Endothelial cell of umbilical vein (primary cell): ENCODE measurements around the gene ATG10. TPM values are rescaled to one million over a fixed set of nuclear protein-coding genes. Genes with fewer than 3 reads are reported as not detected.

ENCODE experiments used
- BruUV-seq: library from RNA; stranded (reverse); fragments of 400-500 nt; replicated peaks from 2 replicates; lab custom pipeline; 2021; lab: Mats Ljungman, UMichigan
- CTCF ChIA-PET: fragments of 300-600, 350-600 bp; sonication (Branson Sonifier 250); formaldehyde crosslinking; loops from one replicate; lab custom pipeline; 2021; ENCODE audit warnings: antibody characterized with exemption, inconsistent platforms; lab: Charles Lee
- POLR2A ChIA-PET: fragments of 300-600, 350-600 bp; sonication (Branson Sonifier 250); formaldehyde crosslinking; loops from one replicate; lab custom pipeline; 2021; ENCODE audit warnings: antibody characterized with exemption, inconsistent platforms; lab: Charles Lee
- DNase-seq: peaks from one replicate; pipeline ENCODE4 v3.0.0-alpha.2; 2011; ENCODE audit warnings: low read depth, low spot score
- FAIRE-seq: peaks from 2 replicates; lab custom pipeline; 2011; peaks lifted over from hg19 to GRCh38; lab: Jason Lieb, UNC
- H2AFZ ChIP-seq: 2 replicates; pipeline ENCODE4 v1.6.0; 2012; ENCODE audit warnings: low read depth, low read length, control low read depth, inconsistent platforms
- H3K27ac ChIP-seq: 2 replicates; pipeline ENCODE4 v1.5.1; 2011; ENCODE audit warnings: low read depth, mild to moderate bottlenecking, control low read depth, low read length, moderate library complexity; ENCODE audit not compliant: insufficient read depth
- H3K27me3 ChIP-seq, 2 experiments: 2 replicates each; pipeline versions ENCODE4 v1.6.0 to v1.6.1; 2011; ENCODE audit warnings: low read length in 2 of 2, mixed read lengths in 1 of 2; ENCODE audit not compliant: control insufficient read depth in 2 of 2, insufficient read depth in 2 of 2
- H3K36me3 ChIP-seq, 2 experiments: 2 replicates in 1 of 2; 3 replicates in 1 of 2; pipeline ENCODE4 v1.5.1; 2011; ENCODE audit warnings: low read length in 2 of 2, mild to moderate bottlenecking in 1 of 2, moderate library complexity in 1 of 2; ENCODE audit not compliant: control insufficient read depth in 2 of 2, insufficient read depth in 2 of 2; ENCODE audit errors: extremely low read depth in 1 of 2
- H3K4me1 ChIP-seq: 3 replicates; pipeline ENCODE4 v1.5.1; 2011; ENCODE audit warnings: mild to moderate bottlenecking, low read length; ENCODE audit not compliant: control insufficient read depth, insufficient read depth; ENCODE audit errors: extremely low read depth
- H3K4me2 ChIP-seq: 2 replicates; pipeline ENCODE4 v1.6.1; 2011; ENCODE audit warnings: low read length, control low read depth, mixed read lengths; ENCODE audit not compliant: insufficient read depth
- H3K4me3 ChIP-seq, 3 experiments: fragments of 200-600 bp in 1 of 3; sonication (generic), shearing (Covaris generic) in 1 of 3; replicated peaks in 1 of 3; 2 replicates each; pipeline ENCODE4 v1.5.1; 2011 to 2016; ENCODE audit warnings: control low read depth in 3 of 3, low read length in 3 of 3, mild to moderate bottlenecking in 2 of 3, inconsistent platforms in 1 of 3, low read depth in 1 of 3, moderate library complexity in 1 of 3; ENCODE audit not compliant: insufficient read depth in 1 of 3
- H3K79me2 ChIP-seq: 2 replicates; pipeline ENCODE4 v1.6.0; 2012; ENCODE audit warnings: low read length, inconsistent platforms; ENCODE audit not compliant: control insufficient read depth, insufficient read depth
- H3K9ac ChIP-seq: replicated peaks from 2 replicates; pipeline ENCODE3; 2011; ENCODE audit warnings: low read length, control low read depth; ENCODE audit not compliant: insufficient read depth; ENCODE audit errors: extremely low read depth
- H3K9me1 ChIP-seq: replicated peaks from 3 replicates; pipeline ENCODE4 v1.6.0; 2011; ENCODE audit warnings: mild to moderate bottlenecking, low read length; ENCODE audit not compliant: control insufficient read depth, insufficient read depth; ENCODE audit errors: extremely low read depth
- H3K9me3 ChIP-seq: replicated peaks from 2 replicates; pipeline ENCODE4 v1.5.1; 2012; ENCODE audit warnings: low read length, inconsistent platforms; ENCODE audit not compliant: control insufficient read depth, insufficient read depth
- H4K20me1 ChIP-seq: replicated peaks from 2 replicates; pipeline ENCODE3; 2011; ENCODE audit warnings: mild to moderate bottlenecking, low read length; ENCODE audit not compliant: control insufficient read depth, insufficient read depth; ENCODE audit errors: extremely low read depth
- CTCF ChIP-seq, 2 donors: IDR thresholded peaks; 1 replicate in 1 of 2; 2 replicates in 1 of 2; pipeline ENCODE4 v1.5.1; 2011; ENCODE audit warnings: low read length in 2 of 2, mild to moderate bottlenecking in 2 of 2, moderate library complexity in 2 of 2, control low read depth in 1 of 2, inconsistent platforms in 1 of 2, low read depth in 1 of 2; ENCODE audit not compliant: insufficient read depth in 1 of 2; ENCODE audit errors: extremely low read depth in 1 of 2
- EZH2 ChIP-seq: IDR thresholded peaks from 2 replicates; pipeline ENCODE4 v1.6.1; 2012; ENCODE audit warnings: borderline replicate concordance, low read depth, mild to moderate bottlenecking, moderate library complexity, low read length, inconsistent platforms; ENCODE audit not compliant: severe bottlenecking
- FOS ChIP-seq: IDR thresholded peaks from 2 replicates; pipeline ENCODE4 v1.6.1; 2011; ENCODE audit warnings: mild to moderate bottlenecking, low read length, moderate library complexity, borderline replicate concordance; ENCODE audit not compliant: insufficient read depth
- JUN ChIP-seq: IDR thresholded peaks from 2 replicates; pipeline ENCODE4 v1.6.1; 2011; ENCODE audit warnings: borderline replicate concordance, low read depth; ENCODE audit not compliant: insufficient read length, insufficient read depth
- MYC ChIP-seq: IDR thresholded peaks from one replicate; pipeline ENCODE4 v1.6.1; 2011; ENCODE audit warnings: mild to moderate bottlenecking, low read depth, low read length
- POLR2AphosphoS5 ChIP-seq: IDR thresholded peaks from 2 replicates; pipeline ENCODE4 v1.6.1; 2012; ENCODE audit warnings: low read depth, mild to moderate bottlenecking, control low read depth, low read length, moderate library complexity; ENCODE audit not compliant: insufficient read depth
- dilution Hi-C: fragments of 300-500 bp; cut with MboI; formaldehyde crosslinking; loops from one replicate; pipeline ENCODE4 v1.15.0; 2019; ENCODE audit warnings: low sequenced_read_pairs; ENCODE audit not compliant: extremely low pct_ligation_motif_present
- intact Hi-C: fragments of 100-400 bp; cut with micrococcal nuclease; formaldehyde crosslinking; loops from one replicate; pipeline ENCODE4 v1.10.0; 2022
- polyA plus RNA-seq, 4 experiments: library from polyadenylated mRNA; depleted of rRNA in 3 of 4; stranded (reverse) in 3 of 4; unstranded in 1 of 4; fragments of >200 nt; gene quantifications; 2 replicates each; pipeline versions ENCODE4 v1.2.1 to v1.2.3, GENCODE V29; 2011 to 2012; ENCODE audit warnings: missing spikeins in 1 of 4
- total RNA-seq: library from RNA; stranded (reverse); gene quantifications from 2 replicates; pipeline ENCODE4 v1.2.3, GENCODE V29; 2021

Gene ATG10
- total and polyA plus RNA-seq, 2 donors (not counting 3 experiments of a cell fraction or from before 2014, with no cell fraction given): 1.6 to 3.9 TPM

DNA sequence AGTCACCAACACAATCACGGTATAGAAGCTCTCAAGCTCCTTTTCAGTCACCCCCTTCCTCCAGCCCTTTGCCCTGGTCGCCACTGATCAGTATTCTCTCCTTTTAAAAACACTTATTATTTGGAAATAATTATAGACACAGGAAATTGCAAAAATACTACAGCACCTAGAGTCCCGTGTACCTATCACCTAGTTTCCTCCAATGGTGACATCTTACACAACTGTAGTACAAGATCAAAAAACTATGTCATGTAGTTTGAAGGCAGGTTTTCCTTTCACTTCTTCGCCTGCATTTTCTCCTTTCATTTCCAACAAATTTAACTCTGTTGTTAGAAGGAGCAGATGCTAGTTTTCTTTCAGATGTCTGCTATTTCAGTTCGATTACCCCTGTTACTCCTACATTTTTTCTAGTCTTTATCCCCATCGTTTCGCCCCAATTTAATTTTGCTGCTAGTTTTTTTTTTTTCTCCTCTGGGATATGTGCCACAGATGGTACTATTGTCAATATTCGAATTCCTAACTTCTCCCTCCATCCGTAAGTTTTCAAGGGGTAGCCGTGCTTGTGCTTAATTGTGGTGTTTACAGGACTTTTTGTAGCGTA, 612 bp upstream of the ATG10 start:
- CTCF ChIA-PET: interaction anchor here (0.8 to 1.9 kb wide), 4 partner anchors 99 to 464 kb away, joined by 4 to 8 read pairs (median 5); no protein-coding TSS in a partner anchor

More for the DNA sequence above, 612 bp upstream of the ATG10 start:
- Histone ChIP-seq H3K9me3 (no peaks in the 10 kb centered on the region), H3K79me2 (no peaks in the 10 kb centered on the region), H3K9ac (peak overlapping the region; percentile 94), H4K20me1 (no peaks in the 10 kb centered on the region), H3K4me1 (no peaks in the 10 kb centered on the region), H3K9me1 (no peaks in the 10 kb centered on the region), H3K4me2 (peak overlapping the region; percentile 84), H3K36me3 (no peaks in the 10 kb centered on the region), H3K4me3 (peak overlapping the region; percentile 61 to 88 (median 71)), H3K27me3 (no peaks in the 10 kb centered on the region), H2AFZ (peak overlapping the region; percentile 78), H3K27ac (peak overlapping the region; percentile 71)
- BruUV-seq: TSS peak; percentile 91
- TF ChIP-seq FOS (no peak), EZH2 (no peak), JUN (no peak), MYC (no peak), CTCF (IDR thresholded peaks at IDR 0.05; ENCODE audit: extremely low read depth in 1 of 2, insufficient read depth in 1 of 2, low read depth in 1 of 2, low read length in 2 of 2) (no peak), POLR2AphosphoS5 (no peak)
- FAIRE-seq: peak; percentile 12
- POLR2A ChIA-PET: interaction anchor here (0.7 to 1.6 kb wide), 4 partner anchors 119 to 567 kb away, joined by 3 to 4 read pairs (median 4); partner anchors contain the start of gene RPS23
- intact Hi-C loops (loop anchor here (1.0 to 2.0 kb wide), 5 partner anchors 120 to 546 kb away; partner anchors contain the start of genes RPS23 and SSBP2), dilution Hi-C loops (no loop called here)
- DNase-seq: no peak
